HepG2 (cell line): ENCODE results near the gene FETUB. TPM values are rescaled to one million over a fixed set of nuclear protein-coding genes. Genes with fewer than 3 reads are reported as not detected.

Experiments
- HNRNPLL ChIP-seq: fragments of 200-400 bp; formaldehyde crosslinking; IDR thresholded peaks from 2 replicates; pipeline ENCODE4 v1.6.1; 2017; ENCODE audit warnings: mild to moderate bottlenecking, low read depth, low read length; ENCODE audit not compliant: poor library complexity, severe bottlenecking
- IRF2 ChIP-seq: IDR thresholded peaks from 2 replicates; pipeline ENCODE4 v1.6.1; 2018; ENCODE audit warnings: missing genetic modification reagents, missing compliant biosample characterization
- MIER2 ChIP-seq: IDR thresholded peaks from 2 replicates; pipeline ENCODE4 v1.6.1; 2016; ENCODE audit warnings: missing biosample characterization, missing genetic modification reagents
- RXRA ChIP-seq: sonication (generic); formaldehyde crosslinking; IDR thresholded peaks from 2 replicates; pipeline ENCODE4 v1.5.1; 2020; ENCODE audit warnings: missing genetic modification reagents
- SATB2 ChIP-seq: sonication (generic); formaldehyde crosslinking; IDR thresholded peaks from 2 replicates; pipeline ENCODE4 v1.5.0; 2020; ENCODE audit warnings: missing genetic modification reagents
- TIGD3 ChIP-seq: sonication (generic); formaldehyde crosslinking; IDR thresholded peaks from 2 replicates; pipeline ENCODE4 v1.5.1; 2020; ENCODE audit warnings: mild to moderate bottlenecking, missing genetic modification reagents, borderline replicate concordance
- ZNF101 ChIP-seq: sonication (generic); formaldehyde crosslinking; IDR thresholded peaks from 2 replicates; pipeline ENCODE4 v1.4.0; 2020; ENCODE audit warnings: mild to moderate bottlenecking, low read depth, missing genetic modification reagents, borderline replicate concordance
- ZNF18 ChIP-seq: sonication (generic); formaldehyde crosslinking; IDR thresholded peaks from 2 replicates; pipeline ENCODE4 v1.8.0; 2022; ENCODE audit warnings: mild to moderate bottlenecking, missing genetic modification reagents; ENCODE audit not compliant: insufficient replicate concordance
- ZNF180 ChIP-seq: sonication (generic); formaldehyde crosslinking; IDR thresholded peaks from 2 replicates; pipeline ENCODE4 v1.4.0; 2020; ENCODE audit warnings: low read depth, missing genetic modification reagents, borderline replicate concordance
- ZNF20 ChIP-seq: sonication (generic); formaldehyde crosslinking; IDR thresholded peaks from 2 replicates; pipeline ENCODE4 v1.4.0; 2020; ENCODE audit warnings: mild to moderate bottlenecking, moderate library complexity, missing genetic modification reagents
- polyA plus RNA-seq, 8 experiments: library from polyadenylated mRNA; depleted of rRNA in 3 of 8; stranded (reverse) in 7 of 8; unstranded in 1 of 8; fragments of >200 nt; fragmentation: Illumina TruSeq in 4 of 8; extraction: Trizol in 4 of 8; gene quantifications; 2 replicates each; pipeline versions ENCODE4 v1.2.1 to v1.2.3, GENCODE V29; 2011 to 2016; ENCODE audit warnings: low read depth in 4 of 8, missing spikeins in 1 of 8, mixed read lengths in 1 of 8; ENCODE audit not compliant: insufficient read depth in 1 of 8
- total RNA-seq, 5 experiments: library from RNA; depleted of rRNA; stranded (reverse); fragments of >200 nt; fragmentation: Illumina TruSeq; extraction: Trizol; gene quantifications; 2 replicates each; pipeline ENCODE4 v1.2.3, GENCODE V29; 2016; ENCODE audit warnings: low read depth in 1 of 5
- TF ChIP-seq, protein P1 (sequence below): sonication (generic); formaldehyde crosslinking; IDR thresholded peaks from 2 replicates; pipeline ENCODE4 v1.4.0; 2020; ENCODE audit warnings: missing genetic modification reagents, borderline replicate concordance
- TF ChIP-seq, protein P2 (sequence below): sonication (generic); formaldehyde crosslinking; IDR thresholded peaks from 2 replicates; pipeline ENCODE4 v1.5.0; 2020; ENCODE audit warnings: mild to moderate bottlenecking, missing genetic modification reagents
- TF ChIP-seq, protein P3 (sequence below): sonication (generic); formaldehyde crosslinking; IDR thresholded peaks from 2 replicates; pipeline ENCODE4 v1.4.0; 2020; ENCODE audit warnings: missing genetic modification reagents
- TF ChIP-seq, protein P4 (sequence below): IDR thresholded peaks from 2 replicates; pipeline ENCODE4 v1.6.1; 2016; ENCODE audit warnings: low read depth, control low read depth
- TF ChIP-seq, protein P5 (sequence below): sonication (generic); formaldehyde crosslinking; IDR thresholded peaks from 2 replicates; pipeline ENCODE4 v1.5.0; 2020; ENCODE audit warnings: mild to moderate bottlenecking, missing genetic modification reagents

FETUB gene
- total and polyA plus RNA-seq, 2 of the 13 experiments (the other 11 are each of a cell fraction or from before 2014, with no cell fraction given), result 2.1 to 4.4 TPM

- TF ChIP-seq, protein P1, sequence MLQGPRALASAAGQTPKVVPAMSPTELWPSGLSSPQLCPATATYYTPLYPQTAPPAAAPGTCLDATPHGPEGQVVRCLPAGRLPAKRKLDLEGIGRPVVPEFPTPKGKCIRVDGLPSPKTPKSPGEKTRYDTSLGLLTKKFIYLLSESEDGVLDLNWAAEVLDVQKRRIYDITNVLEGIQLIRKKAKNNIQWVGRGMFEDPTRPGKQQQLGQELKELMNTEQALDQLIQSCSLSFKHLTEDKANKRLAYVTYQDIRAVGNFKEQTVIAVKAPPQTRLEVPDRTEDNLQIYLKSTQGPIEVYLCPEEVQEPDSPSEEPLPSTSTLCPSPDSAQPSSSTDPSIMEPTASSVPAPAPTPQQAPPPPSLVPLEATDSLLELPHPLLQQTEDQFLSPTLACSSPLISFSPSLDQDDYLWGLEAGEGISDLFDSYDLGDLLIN (CRISPR knock-in tag), result no peak
- no peak for TF ChIP-seq ZNF101 (CRISPR knock-in tag)
- no peak for TF ChIP-seq HNRNPLL
- no peak for TF ChIP-seq ZNF18 (CRISPR knock-in tag)
- no peak for TF ChIP-seq SATB2 (CRISPR knock-in tag)
- TF ChIP-seq RXRA (CRISPR knock-in tag), result no peak
- TF ChIP-seq ZNF180, result no peak
- TF ChIP-seq, protein P2, sequence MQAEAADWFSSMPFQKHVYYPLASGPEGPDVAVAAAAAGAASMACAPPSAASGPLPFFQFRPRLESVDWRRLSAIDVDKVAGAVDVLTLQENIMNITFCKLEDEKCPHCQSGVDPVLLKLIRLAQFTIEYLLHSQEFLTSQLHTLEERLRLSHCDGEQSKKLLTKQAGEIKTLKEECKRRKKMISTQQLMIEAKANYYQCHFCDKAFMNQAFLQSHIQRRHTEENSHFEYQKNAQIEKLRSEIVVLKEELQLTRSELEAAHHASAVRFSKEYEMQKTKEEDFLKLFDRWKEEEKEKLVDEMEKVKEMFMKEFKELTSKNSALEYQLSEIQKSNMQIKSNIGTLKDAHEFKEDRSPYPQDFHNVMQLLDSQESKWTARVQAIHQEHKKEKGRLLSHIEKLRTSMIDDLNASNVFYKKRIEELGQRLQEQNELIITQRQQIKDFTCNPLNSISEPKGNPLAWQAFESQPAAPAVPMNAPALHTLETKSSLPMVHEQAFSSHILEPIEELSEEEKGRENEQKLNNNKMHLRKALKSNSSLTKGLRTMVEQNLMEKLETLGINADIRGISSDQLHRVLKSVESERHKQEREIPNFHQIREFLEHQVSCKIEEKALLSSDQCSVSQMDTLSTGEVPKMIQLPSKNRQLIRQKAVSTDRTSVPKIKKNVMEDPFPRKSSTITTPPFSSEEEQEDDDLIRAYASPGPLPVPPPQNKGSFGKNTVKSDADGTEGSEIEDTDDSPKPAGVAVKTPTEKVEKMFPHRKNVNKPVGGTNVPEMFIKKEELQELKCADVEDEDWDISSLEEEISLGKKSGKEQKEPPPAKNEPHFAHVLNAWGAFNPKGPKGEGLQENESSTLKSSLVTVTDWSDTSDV, result no peak
- TF ChIP-seq, protein P3, sequence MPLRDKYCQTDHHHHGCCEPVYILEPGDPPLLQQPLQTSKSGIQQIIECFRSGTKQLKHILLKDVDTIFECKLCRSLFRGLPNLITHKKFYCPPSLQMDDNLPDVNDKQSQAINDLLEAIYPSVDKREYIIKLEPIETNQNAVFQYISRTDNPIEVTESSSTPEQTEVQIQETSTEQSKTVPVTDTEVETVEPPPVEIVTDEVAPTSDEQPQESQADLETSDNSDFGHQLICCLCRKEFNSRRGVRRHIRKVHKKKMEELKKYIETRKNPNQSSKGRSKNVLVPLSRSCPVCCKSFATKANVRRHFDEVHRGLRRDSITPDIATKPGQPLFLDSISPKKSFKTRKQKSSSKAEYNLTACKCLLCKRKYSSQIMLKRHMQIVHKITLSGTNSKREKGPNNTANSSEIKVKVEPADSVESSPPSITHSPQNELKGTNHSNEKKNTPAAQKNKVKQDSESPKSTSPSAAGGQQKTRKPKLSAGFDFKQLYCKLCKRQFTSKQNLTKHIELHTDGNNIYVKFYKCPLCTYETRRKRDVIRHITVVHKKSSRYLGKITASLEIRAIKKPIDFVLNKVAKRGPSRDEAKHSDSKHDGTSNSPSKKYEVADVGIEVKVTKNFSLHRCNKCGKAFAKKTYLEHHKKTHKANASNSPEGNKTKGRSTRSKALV, result no peak; the same call in 1 of the 2 replicates
- TF ChIP-seq, protein P4, sequence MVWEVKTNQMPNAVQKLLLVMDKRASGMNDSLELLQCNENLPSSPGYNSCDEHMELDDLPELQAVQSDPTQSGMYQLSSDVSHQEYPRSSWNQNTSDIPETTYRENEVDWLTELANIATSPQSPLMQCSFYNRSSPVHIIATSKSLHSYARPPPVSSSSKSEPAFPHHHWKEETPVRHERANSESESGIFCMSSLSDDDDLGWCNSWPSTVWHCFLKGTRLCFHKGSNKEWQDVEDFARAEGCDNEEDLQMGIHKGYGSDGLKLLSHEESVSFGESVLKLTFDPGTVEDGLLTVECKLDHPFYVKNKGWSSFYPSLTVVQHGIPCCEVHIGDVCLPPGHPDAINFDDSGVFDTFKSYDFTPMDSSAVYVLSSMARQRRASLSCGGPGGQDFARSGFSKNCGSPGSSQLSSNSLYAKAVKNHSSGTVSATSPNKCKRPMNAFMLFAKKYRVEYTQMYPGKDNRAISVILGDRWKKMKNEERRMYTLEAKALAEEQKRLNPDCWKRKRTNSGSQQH, result no peak
- TF ChIP-seq, protein P5, sequence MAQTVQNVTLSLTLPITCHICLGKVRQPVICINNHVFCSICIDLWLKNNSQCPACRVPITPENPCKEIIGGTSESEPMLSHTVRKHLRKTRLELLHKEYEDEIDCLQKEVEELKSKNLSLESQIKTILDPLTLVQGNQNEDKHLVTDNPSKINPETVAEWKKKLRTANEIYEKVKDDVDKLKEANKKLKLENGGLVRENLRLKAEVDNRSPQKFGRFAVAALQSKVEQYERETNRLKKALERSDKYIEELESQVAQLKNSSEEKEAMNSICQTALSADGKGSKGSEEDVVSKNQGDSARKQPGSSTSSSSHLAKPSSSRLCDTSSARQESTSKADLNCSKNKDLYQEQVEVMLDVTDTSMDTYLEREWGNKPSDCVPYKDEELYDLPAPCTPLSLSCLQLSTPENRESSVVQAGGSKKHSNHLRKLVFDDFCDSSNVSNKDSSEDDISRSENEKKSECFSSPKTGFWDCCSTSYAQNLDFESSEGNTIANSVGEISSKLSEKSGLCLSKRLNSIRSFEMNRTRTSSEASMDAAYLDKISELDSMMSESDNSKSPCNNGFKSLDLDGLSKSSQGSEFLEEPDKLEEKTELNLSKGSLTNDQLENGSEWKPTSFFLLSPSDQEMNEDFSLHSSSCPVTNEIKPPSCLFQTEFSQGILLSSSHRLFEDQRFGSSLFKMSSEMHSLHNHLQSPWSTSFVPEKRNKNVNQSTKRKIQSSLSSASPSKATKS (CRISPR knock-in tag), result no peak
- no peak for TF ChIP-seq ZNF20
- TF ChIP-seq IRF2 (CRISPR knock-in tag), result peak; percentile 47; the same call in 1 of the 2 replicates
- peak; percentile 15; the same call in 1 of the 2 replicates for TF ChIP-seq MIER2 (CRISPR knock-in tag)
- no peak for TF ChIP-seq TIGD3 (CRISPR knock-in tag)
These were observed 18.1 kb upstream of the FETUB start (continued) for GRCh38 chr3:186621894-186622650.
